HPDE6-E6E7 (cell line): Measurements from ENCODE around the gene GRK5.

Experiments
- DNase-seq: peaks from one replicate; pipeline ENCODE4 v3.0.0; 2011; ENCODE audit warnings: missing footprints; ENCODE audit errors: extremely low spot score

GRK5 gene

GRCh38 chr10:119504651-119505050, 297.3 kb downstream of the GRK5 start:
- DNase-seq, result no peak

- DNase-seq, result no peak
These were observed 297.8 kb downstream of the GRK5 start for GRCh38 chr10:119505131-119505551.
